DND-41 (cell line): ENCODE measurements around the gene SLC38A10.

Experiments
- ATAC-seq: fragments of 200-7000 bp; cut with Tn5 transposase; 3 replicates; pipeline ENCODE4 v1.9.1; 2021; ENCODE audit warnings: low read depth; ENCODE audit not compliant: insufficient read depth
- DNase-seq: peaks from one replicate; pipeline ENCODE4 v3.0.0-alpha.2; 2020
- H2AFZ ChIP-seq: 2 replicates; pipeline ENCODE4 v1.6.0; 2012; ENCODE audit warnings: low read depth, low read length
- H3K27ac ChIP-seq: 2 replicates; pipeline ENCODE4 v1.5.1; 2012; ENCODE audit warnings: low read length, inconsistent platforms
- H3K27me3 ChIP-seq: fragments of 200-600 bp; sonication (generic); 2 replicates; pipeline ENCODE4 v1.6.0; 2012; ENCODE audit warnings: low read length, mild to moderate bottlenecking, inconsistent platforms; ENCODE audit not compliant: insufficient read depth, poor library complexity
- H3K36me3 ChIP-seq: 2 replicates; pipeline ENCODE4 v1.5.1; 2012; ENCODE audit warnings: low read length, inconsistent platforms; ENCODE audit not compliant: insufficient read depth
- H3K4me1 ChIP-seq: 2 replicates; pipeline ENCODE4 v1.5.1; 2012; ENCODE audit warnings: mild to moderate bottlenecking, low read length; ENCODE audit not compliant: insufficient read depth
- H3K4me2 ChIP-seq: 2 replicates; pipeline ENCODE4 v1.6.0; 2012; ENCODE audit warnings: mild to moderate bottlenecking, moderate library complexity, low read length, inconsistent platforms; ENCODE audit not compliant: insufficient read depth
- H3K4me3 ChIP-seq, 2 experiments: fragments of 200-600 bp in 1 of 2; shearing (Covaris generic) in 1 of 2; 2 replicates each; pipeline ENCODE4 v1.5.1; 2012 to 2016; ENCODE audit warnings: inconsistent platforms in 2 of 2, low read length in 2 of 2, mild to moderate bottlenecking in 2 of 2, low read depth in 1 of 2, moderate library complexity in 1 of 2
- H3K79me2 ChIP-seq: 2 replicates; pipeline ENCODE4 v1.6.0; 2012; ENCODE audit warnings: low read length, inconsistent platforms; ENCODE audit not compliant: insufficient read depth
- H3K9ac ChIP-seq: 2 replicates; pipeline ENCODE4 v1.6.0; 2012; ENCODE audit warnings: low read depth, mild to moderate bottlenecking, inconsistent platforms, low read length, moderate library complexity
- H3K9me3 ChIP-seq: 2 replicates; pipeline ENCODE4 v1.5.1; 2012; ENCODE audit warnings: low read length, moderate library complexity, mild to moderate bottlenecking, inconsistent platforms; ENCODE audit not compliant: insufficient read depth, severe bottlenecking
- H4K20me1 ChIP-seq: 2 replicates; pipeline ENCODE4 v1.6.0; 2012; ENCODE audit warnings: low read length; ENCODE audit not compliant: insufficient read depth
- CTCF ChIP-seq: IDR thresholded peaks from 2 replicates; pipeline ENCODE4 v1.5.1; 2012; ENCODE audit warnings: borderline replicate concordance, low read length, moderate library complexity, mild to moderate bottlenecking; ENCODE audit not compliant: poor library complexity, severe bottlenecking; ENCODE audit errors: extremely low read depth
- EZH2 ChIP-seq: IDR thresholded peaks from 3 replicates; pipeline ENCODE4 v1.6.1; 2012; ENCODE audit warnings: borderline replicate concordance, low read depth, mild to moderate bottlenecking, moderate library complexity, low read length, inconsistent platforms; ENCODE audit not compliant: severe bottlenecking

The SLC38A10 gene

GRCh38 chr17:81247339-81247990 lies 47.6 kb downstream of the SLC38A10 start:
- no peak overlapping the region for H2AFZ ChIP-seq
- TF ChIP-seq CTCF = no peak
- no peak for TF ChIP-seq EZH2
- no peaks in the 10 kb centered on the region for H3K27me3 ChIP-seq
- H3K36me3 ChIP-seq = peaks cover 44% of the 10 kb centered on the region
- no peaks in the 10 kb centered on the region for H3K79me2 ChIP-seq
- ATAC-seq (no peak), DNase-seq (no peak)
- no peaks in the 10 kb centered on the region for H3K4me1 ChIP-seq
- H3K4me3 ChIP-seq = no peak overlapping the region
- H3K9me3 ChIP-seq = no peaks in the 10 kb centered on the region
- no peak overlapping the region for H3K4me2 ChIP-seq
- peaks cover 28% of the 10 kb centered on the region for H4K20me1 ChIP-seq
- no peak overlapping the region for H3K9ac ChIP-seq
- H3K27ac ChIP-seq = no peak overlapping the region

- Histone ChIP-seq H3K9me3 (no peaks in the 10 kb centered on the region), H4K20me1 (peaks cover 33% of the 10 kb centered on the region), H3K27ac (no peak overlapping the region), H3K36me3 (peaks cover 42% of the 10 kb centered on the region), H3K27me3 (no peaks in the 10 kb centered on the region), H3K4me2 (no peak overlapping the region), H3K9ac (no peak overlapping the region), H2AFZ (no peak overlapping the region), H3K79me2 (no peaks in the 10 kb centered on the region), H3K4me3 (no peak overlapping the region), H3K4me1 (no peaks in the 10 kb centered on the region)
- no peak for ATAC-seq
- no peak for TF ChIP-seq EZH2
- TF ChIP-seq CTCF = no peak
- no peak for DNase-seq
Observed at GRCh38 chr17:81246679-81247338, 48.3 kb downstream of the SLC38A10 start.

GRCh38 chr17:81246343-81246670 lies 48.8 kb downstream of the SLC38A10 start:
- Histone ChIP-seq H3K9ac (no peak overlapping the region), H3K9me3 (no peaks in the 10 kb centered on the region), H3K27me3 (no peaks in the 10 kb centered on the region), H3K27ac (no peak overlapping the region), H2AFZ (no peak overlapping the region), H3K36me3 (peaks cover 43% of the 10 kb centered on the region), H3K4me3 (no peak overlapping the region), H3K4me1 (peaks cover 3% of the 10 kb centered on the region), H3K79me2 (peaks cover 3% of the 10 kb centered on the region; the same call in 1 of the 2 replicates), H3K4me2 (no peak overlapping the region), H4K20me1 (peaks cover 37% of the 10 kb centered on the region)
- ATAC-seq (no peak), DNase-seq (no peak)
- TF ChIP-seq CTCF (no peak), EZH2 (no peak)
